ENCODE measurements around the gene RIN1.
"Not testable (repeated sequence)": the region's sequence is repeated elsewhere in the genome, so short reads cannot be mapped to it uniquely, and the experiment has no call there.

The RIN1 gene

DNA sequence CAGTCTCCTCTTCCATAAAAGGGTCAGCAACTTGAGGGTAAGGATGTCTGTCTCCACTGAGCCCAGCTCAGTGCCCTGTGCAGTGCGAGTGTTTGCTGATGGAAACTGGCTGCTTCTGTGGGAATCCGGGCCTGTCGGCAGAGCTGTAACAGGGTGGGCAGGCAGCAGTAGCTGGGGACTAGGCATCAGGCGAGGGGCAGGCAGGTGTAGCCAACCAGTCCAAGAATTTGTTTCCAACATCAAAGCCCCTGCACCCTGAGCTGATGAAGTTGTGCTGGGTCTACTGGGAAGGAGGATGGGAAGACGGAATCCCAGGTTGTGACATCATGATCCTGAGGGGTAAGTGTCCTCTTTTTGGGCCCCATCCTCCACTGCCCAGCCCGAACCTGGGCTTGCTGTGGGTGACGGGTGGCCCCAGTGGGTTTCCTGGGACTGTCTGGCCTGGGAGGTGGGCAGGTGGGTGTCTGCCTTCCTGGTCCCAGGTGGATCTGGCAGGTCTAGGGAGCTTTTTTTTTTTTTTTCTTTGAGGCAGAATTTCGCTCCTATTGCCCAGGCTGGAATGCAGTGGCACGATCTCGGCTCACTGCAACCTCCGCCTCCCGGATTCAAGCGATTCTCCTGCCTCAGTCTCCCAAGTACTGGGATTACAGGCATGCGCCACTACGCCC, 24.3 kb upstream of the RIN1 start:
- DNase-seq = no peak

DNA sequence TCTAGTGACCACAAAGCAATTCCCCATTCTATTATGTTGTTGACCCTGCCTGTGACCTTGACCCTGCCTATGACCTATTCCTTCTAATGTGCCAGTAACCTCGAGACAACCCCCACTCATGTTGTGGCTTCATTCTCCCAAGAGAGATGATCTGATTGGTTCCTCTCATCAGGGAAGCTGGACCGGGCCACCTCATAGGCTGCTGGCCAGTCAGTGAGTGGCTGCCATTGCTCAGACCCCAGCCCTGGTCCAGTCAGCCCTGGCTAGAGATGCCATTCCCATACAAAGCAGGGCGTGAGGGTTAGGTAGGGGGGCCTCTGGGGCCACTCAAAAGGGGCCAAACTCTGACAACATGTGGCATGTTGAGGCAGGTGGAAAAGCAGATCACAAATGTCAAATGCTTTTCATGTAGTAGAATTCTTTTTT, 23.4 kb upstream of the RIN1 start:
- no peak for DNase-seq

DNA sequence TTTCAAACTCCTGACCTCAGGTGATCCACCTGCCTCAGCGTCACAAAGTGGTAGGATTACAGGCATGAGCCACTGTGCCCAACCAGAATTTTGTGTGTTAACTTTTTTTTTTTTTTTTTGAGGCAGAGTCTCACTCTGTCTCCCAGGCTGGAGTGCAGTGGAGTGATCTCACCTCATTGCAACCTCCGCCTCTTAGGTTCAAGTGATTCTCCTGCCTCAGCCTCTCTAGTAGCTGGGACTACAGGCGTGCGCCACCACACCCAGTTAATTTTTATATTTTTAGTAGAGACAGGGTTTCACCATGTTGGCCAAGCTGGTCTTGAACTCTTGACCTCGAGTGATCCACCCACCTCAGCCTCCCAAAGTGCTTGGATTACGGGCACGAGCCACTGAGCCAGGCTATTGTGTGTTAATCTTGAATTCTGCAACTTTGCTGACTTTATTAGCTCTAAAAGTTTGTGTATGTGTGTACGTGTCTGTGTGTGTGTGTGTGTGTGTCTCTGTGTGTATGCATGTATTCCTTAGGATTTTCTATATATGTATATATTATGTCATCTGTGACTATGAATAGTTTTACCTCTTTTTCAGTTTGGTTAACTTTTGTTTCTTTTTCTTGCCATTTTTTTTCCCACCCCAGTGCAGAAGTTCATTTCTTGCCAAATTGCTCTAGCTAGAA, 14.5 kb upstream of the RIN1 start:
- not testable (repeated sequence) for DNase-seq

DNA sequence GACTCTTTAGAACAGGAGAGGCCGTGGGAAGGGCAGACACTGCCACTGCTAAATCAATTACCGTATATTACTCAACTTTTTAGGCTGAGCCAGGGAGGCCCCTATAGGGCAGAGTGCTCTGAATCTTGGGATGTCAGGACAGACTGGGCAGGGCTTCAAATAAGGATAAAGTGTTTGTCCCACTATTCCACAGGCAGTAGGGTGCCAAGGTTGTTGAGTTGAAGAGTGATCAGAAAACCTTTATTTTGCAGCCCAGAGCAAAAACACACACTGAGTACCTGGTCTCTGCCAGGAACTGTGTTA, 12.8 kb upstream of the RIN1 start:
- DNase-seq = no peak

DNA sequence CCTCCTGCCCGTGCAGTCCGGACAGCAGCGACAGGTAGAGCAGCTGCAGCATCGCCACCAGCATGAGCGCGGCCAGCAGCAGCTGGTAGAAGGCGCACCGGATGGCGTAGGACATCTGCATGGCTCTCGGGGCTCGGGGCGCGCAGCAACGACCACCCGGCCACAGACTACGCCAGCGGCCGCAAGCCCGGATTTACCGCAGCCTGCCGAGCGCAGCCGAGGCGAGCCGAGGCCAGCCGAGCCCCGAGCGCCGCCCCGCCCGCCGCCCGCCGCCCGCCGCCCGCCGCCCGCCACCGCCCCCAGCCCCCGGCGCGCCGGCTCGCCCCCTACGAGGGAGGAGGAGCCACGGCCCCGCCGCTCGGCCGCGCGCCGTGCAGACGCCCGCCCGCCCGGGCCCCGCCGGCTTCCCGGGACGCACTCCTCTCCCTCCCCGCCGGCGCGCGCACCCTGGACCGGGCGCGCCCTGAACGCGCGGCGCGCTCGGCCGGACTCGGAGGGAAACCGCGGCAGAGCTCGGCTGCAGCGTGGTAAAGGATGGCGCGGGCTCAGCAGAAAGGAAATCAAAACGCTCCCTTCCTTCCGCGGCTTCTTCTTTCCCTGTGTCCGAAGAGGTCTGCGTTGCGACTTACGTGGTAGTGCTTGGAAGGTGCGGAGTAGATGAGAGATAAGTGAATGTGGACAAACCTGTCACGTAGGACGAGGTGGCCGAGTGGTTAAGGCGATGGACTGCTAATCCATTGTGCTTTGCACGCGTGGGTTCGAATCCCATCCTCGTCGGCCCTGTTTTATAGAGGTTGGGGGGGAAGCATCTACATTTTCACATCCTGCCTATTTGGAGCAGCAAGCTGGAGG, 11.4 kb upstream of the RIN1 start, which contains the start of gene B4GAT1:
B4GAT1 (minus strand) TSS at position 205 of the 852 bp plus-strand sequence; CDS start at position 121, 84 bp downstream.
- DNase-seq = peak; percentile 73

DNA sequence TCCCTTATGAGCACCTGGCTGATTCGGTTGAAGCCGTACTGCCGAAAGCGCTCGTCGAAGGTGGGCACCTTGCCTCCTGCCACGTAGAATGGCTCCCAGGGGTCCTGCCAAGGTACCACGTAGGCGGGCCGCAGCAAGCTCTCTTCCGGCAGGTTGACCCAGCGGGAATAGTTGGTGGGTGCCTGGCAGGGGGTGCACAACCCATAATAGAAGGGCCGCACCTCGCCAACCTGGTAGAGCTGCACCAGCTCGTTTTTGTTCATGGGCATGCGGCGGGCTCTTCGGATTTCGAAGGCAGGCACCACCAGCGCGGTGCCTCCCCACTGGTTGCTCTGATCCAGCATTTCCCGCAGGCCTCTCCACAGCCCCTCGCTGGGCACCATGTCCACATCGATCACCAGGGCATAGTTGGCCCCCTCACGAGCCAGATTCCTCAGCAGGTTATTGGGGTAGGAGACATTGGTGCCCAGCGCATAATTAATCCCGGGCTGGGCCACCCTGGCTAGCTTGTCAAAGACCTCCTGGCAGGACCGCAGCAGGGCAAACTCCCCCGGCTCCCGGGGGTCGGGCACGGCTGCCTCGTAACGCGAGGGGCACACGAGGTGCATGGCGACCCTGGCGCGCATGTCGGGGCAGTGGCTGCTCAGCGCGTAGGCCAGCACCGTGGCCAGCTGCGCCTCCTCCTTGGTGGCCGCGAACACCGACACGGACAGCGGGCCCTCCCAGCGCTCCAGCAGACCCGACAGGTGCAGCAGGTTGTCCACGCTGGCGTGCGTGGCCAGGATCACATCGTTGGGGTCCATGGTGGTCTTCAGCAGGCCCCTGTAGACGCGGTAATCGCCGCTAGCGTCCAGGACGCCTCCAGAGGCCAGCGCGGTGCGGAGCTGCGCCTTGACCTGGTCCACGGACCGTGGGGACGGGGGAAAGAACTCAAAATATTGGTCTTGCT, 10.5 kb upstream of the RIN1 start:
- no peak for DNase-seq

DNA sequence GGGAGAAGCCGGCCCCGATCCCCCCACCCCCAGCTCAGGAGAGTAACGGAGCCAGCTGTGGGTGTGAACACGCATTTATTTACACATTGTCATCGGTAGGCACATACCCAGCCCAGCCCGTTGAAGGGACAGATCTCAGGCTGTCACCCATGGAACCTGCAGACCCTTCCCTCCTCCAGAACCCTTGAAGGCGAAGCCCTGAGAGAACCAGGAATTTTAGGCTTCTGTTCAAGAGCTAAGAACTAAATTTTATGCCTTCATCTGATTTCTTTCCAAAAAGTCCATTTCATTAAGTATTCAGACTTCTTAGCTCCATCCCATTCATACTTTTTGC, 9.0 kb upstream of the RIN1 start:
- no peak for DNase-seq

DNA sequence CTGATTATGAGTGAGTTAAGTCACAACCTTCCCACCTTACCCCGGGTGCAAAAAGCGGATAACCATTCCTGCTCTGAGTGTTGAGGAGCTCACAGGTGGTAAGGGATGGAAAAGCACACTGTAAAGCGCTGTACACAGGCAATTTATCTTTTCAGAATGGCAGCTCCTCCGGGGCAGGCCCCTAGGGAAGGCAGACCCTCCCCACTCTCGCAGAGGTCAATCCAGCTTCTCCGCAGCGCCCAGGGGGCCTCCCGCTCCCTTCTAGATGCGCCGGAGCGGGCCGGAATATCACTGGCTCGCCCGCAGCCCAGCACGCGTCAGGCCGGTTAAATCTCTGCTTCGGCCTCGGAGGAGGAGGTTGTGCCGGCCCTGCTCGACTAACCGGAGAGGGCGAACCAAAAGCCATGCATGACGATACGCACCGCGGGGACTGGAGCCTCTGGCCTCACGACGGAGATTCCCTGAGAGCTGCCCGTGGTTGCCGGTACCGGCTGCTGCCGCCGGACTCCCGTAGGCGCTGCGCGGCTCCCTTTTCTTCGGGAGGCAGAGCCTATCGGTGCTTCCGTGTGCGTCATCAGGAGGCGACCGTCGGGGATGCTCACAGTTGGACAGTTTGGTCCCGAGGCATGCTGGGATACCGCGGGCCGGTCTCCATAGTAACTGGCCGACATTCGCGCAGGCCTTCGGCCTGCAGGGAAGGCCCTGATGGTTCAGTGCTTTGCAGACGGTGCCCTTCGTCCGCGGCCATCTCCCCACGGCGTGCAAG, 8.5 kb upstream of the RIN1 start, which contains the start of gene BRMS1:
BRMS1 (minus strand) TSS at position 555 of the 766 bp plus-strand sequence. CDS start 2,870 bp downstream, outside the sequence.
- DNase-seq = peak; percentile 93

DNA sequence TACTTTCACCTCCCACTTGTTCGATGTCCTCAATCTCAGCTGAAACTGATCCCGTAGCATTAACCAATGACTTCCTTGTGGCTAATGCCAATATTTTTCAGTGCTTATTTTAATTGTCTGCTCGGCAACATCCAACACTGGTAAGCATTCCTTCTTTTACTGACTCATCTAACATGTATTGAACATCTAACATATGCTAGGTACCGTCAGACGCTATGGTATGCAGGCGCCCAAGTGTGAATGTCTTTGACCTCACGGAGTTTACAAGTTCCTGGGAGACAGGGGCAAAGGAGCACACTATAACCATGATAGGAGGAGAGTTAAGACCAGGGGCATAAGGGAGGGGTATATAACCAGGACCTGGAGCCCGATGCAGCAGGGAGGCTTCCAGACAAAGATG, 6.9 kb upstream of the RIN1 start:
- no peak for DNase-seq

DNA sequence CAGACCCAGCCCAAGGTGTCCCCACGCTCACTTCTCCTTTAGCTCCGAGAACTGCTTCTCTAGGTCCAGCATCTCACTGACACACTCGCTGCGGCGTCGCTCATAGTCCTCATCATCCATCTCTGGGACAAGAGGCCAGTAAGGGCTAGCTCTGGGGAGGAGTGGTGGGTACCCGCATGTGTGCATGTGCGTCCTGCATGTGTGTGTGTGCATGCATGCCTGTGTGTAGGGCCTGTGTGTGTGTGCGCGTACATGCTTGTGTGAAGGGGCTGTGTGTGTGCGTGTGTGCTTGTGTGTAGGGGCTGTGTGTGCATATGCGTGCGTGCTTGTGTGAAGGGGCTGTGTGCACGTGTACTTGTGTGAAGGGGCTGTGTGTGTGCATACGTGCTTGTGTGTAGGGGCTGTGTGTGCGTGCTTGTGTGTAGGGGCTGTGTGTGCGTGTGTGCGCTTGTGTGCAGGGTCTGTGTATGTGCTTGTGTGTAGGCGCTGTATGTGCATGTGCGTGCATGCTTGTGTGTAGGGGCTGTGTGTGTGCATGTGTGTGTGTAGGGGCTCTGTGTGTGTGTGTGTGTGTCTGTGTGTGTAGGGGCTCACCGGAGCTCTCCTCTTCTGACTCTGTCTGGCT, 5.4 kb upstream of the RIN1 start:
- no peak for DNase-seq

DNA sequence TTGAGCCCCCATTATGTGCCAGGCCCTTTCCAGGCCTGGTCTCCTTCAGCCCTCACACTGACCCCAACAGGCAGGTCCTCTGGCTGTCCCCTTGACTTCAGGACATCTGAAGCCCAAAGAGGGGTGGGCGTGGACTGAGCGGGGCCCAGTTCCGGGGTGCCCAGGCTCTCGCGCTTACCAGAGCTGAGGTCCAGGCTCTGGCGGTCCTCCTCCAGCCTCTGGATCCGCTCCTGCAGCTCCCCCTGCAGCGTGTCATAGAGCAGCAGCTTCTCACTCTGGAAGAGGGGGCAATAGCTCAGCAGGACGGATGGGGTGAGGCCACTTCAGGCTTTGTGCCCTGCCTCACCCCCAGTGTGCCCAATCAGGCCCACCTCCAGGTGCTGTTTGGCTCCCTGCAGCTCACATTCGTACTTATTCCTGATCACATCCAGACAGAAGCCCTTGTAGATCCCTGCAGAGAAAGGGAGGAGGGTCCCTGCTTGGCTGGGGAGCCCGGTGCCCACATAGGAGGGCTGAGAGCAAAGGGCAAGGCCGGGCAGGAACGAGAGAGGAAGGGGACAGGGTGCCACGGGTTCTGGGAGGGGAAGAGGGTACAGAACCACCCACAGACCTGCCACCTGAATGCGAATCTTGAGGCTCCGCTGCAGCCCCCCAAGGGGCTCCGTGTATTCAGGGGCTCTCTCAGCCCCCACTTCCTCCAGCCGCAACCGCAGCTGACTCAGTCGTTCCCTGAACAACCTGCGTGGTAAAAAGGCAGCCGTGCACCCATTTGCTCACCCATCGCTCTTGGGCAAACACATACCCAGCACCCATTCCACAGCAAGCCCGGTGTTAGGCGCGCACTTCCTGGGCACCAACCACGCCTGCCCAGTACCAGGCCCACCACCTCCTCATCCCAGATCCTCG, 4.6 kb upstream of the RIN1 start:
- no peak for DNase-seq

DNA sequence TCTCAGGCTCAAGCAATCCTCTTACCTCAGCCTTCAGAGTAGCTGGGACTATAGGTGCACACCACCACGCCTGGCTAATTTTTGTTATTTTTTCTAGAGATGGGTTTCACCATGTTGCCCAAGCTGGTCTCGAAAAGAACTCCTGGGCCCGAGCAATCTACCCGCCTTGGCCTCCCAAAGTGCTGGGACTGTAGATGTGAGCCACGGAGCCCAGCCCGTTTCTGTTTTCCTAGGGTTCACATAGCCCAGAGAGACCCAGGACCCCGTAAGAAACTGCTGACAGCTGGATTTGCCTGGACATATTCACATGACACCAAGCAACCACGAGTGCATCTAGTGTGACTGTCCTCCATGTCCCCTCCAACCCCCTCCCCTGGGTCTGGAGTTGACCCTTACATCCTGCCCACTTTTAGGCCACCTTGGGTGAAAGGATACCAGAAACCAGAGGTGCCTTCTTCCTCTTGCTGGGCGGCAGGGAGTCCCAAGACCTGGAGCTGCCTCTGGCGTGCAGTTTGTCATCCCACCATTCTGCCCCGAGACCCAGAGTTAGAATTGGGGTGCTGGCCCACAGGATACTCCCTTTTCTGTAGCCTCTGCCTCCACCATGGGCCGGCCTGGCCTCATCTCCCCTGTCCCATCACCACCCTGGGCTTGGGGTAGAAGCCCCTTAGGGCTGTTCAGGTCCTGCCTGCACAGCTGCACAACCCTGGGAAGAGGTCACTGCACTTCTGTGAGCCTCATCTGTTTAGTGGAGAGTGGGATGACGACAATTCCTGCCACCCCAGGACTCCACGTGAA, 3.7 kb upstream of the RIN1 start:
- no peak for DNase-seq

DNA sequence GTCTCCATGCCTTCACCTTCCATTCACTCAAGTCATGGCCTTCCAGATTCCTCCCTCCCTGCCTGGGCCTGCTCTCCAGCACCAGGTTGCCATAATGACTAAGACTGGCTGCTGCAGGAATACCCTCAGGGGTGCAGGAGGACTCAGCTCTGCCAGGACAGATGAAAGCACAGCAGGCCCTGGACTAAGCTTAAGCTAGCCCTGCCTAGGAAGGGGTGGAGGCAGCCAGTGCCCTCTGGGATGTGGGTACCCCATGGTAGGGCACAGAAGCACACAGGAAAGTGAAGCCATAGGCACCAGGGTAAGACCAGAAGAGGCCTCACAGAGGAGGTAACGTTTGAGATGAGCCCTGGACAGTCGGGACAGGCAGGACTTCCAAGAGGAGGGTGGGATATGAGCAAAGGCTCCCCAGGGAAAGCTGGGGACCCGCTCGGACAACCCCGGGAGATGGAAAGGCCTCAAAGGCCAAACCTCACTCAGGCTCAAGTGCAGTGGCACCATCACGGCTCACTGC, 3.0 kb upstream of the RIN1 start:
- DNase-seq = no peak

DNA sequence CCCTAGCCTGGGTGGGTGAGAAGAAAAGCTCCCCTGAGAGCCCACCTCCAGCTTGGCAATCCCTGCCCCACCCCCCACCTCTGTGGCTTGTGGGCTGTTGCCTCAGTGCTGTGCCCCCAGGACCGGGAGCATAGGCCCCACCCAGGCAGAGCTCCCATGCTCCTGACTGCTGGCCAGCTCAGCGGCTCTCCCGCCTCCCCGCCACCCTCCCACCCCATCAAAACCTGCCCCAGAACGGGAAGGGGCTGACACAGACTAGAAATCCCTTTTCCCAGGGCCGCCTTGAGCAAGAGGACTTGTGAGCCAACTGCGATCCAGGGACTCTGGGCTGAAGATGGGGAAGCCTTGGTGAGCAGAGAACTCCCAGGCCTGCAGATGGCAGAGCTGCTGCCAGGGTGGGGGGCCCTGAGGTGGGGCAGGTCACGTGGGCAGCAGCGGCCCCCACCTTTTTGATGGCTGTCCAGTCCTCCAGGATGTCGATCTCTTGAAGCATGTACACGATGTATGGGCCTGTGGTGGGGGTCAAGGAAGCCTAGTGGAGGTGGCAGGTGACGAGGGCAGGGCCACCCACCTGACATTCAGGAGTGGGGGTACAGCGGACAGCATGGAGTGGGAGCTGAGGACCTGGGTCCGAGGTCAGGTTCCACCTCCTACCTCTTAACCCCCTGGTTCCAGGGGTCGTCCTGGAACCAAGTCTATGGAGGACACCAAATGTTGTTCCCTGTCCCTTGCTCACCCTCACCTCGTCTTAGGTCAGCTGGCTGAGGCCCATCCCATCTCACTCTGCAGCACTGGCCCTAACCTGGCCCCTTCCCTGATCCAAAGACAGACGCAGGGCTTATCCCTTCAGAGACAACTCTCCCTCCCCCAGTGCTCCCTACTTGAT, 2.3 kb upstream of the RIN1 start:
- DNase-seq = no peak

DNA sequence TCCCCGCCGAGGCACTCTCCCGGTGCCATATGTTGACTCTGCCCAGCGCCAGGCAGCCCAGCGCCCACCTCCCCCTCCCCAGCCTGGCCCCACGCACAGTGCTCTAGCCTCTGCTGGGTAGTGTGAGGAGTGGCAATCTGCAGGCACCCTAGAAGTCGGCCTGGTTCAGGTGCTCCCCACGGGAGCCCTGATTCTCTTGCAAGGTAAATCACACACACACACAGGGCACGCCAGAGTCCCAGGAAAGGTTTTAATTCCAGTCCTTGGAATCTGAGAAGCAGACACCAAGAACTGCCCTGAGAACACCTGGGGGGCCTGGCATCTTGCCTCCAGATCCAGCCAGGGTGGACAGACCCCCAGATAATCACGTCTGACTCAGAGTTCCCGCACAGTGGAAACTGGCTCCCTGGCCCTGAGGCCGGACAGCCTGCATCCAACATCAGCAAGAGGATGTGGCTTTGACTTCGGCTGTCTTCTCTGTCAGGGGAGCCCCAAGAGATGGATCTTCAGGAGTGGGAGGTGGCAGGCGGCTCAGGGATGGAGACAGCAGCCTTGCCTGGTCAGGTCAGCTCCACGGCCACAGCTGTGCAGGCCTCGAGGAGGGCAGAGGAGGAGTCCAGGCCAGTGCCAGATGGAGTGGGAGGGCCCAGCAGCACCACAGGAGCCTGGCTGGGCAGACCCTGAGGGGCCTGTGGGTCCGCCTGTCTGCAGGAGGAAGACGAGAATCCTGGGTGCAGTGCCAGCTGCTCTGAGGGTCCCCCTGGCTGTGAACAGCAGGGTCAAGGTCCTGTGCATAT, 1.1 kb upstream of the RIN1 start:
- no peak for DNase-seq

DNA sequence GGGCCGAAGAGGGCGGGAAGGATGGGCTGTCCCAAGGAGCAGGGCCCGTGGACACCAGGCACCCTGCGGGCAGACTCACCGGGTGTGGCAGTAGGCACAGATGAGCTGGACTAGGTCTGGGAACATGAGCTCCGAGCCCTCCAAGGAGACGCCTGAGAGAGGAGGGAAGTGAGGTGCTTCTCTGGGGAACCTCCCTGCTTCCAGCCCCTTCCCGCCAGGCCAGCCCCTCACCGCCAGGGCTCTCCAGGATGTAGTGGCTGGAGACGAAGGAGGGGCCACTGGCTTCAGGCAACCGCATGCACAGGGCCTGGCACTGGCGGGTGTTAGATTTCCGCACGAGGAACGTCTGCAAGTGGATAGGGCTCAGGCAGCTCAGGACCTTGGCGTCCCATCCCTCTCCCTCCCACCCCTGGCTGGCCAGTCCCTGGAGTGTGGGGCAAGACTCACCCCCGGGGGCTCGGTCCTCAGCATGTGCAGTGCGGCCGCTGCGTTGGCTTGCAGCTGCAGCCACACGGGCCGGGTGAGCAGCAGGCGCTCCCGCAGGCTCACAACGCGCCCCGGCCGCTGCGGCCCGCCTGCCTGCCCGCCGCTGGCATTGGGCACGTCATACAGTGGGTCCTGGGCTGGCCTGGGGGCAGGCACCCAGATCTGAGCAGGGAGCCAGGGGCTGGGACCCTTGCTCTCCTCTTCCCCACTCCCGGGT, 552 bp downstream of the RIN1 start:
- peak; percentile 38 for DNase-seq

All from NCI-H2171 (cell line).